SK-N-SH (cell line): ENCODE measurements around the gene SPIN1. TPM values are rescaled to one million over a fixed set of nuclear protein-coding genes. Genes with fewer than 3 reads are reported as not detected.

Experiments used
- CTCF ChIA-PET: fragments of 300-600, 350-600 bp; formaldehyde crosslinking; extraction: SDS; loops from one replicate; lab custom pipeline; 2021; lab: Yijun Ruan, JAX
- POLR2A ChIA-PET: fragments of 350-600 bp; sonication (Branson Sonifier 250); formaldehyde crosslinking; extraction: SDS; loops from one replicate; lab custom pipeline; 2020; ENCODE audit warnings: antibody characterized with exemption, inconsistent platforms; lab: Yijun Ruan, JAX
- DNase-seq: peaks from one replicate; pipeline ENCODE4 v3.0.0; 2012
- H2AFZ ChIP-seq: fragments of 200-600 bp; sonication (generic); 2 replicates; pipeline ENCODE4 v1.8.1; 2016; ENCODE audit warnings: antibody characterized with exemption, mild to moderate bottlenecking, low read depth
- H3F3A ChIP-seq: fragments of 200-600 bp; sonication (generic); replicated peaks from 2 replicates; pipeline ENCODE3; 2016; ENCODE audit warnings: antibody characterized with exemption, mild to moderate bottlenecking; ENCODE audit not compliant: insufficient read depth
- H3K27ac ChIP-seq, 2 experiments: fragments of 200-500 bp in 1 of 2; fragments of 200-600 bp in 1 of 2; sonication (Bioruptor generic) in 1 of 2; sonication (generic), shearing (Covaris generic) in 1 of 2; 2 replicates each; pipeline versions ENCODE4 v1.5.1 to v1.6.1; 2014 to 2016; ENCODE audit warnings: low read depth in 2 of 2, inconsistent platforms in 1 of 2, low read length in 1 of 2, mild to moderate bottlenecking in 1 of 2, mixed read lengths in 1 of 2
- H3K27me3 ChIP-seq: fragments of 200-600 bp; sonication (generic), shearing (Covaris generic); 2 replicates; pipeline ENCODE4 v1.6.1; 2016; ENCODE audit warnings: mixed run types; ENCODE audit not compliant: insufficient read depth
- H3K36me3 ChIP-seq, 2 experiments: fragments of 200-500 bp in 1 of 2; fragments of 200-600 bp in 1 of 2; sonication (Bioruptor generic) in 1 of 2; sonication (generic) in 1 of 2; replicated peaks in 1 of 2; 2 replicates each; pipeline versions ENCODE3 to v1.5.1; 2014 to 2016; ENCODE audit warnings: low read length in 1 of 2, mild to moderate bottlenecking in 1 of 2; ENCODE audit not compliant: insufficient read depth in 2 of 2, control insufficient read depth in 1 of 2
- H3K4me1 ChIP-seq, 2 experiments: fragments of 200-500 bp in 1 of 2; fragments of 200-600 bp in 1 of 2; sonication (Bioruptor generic) in 1 of 2; sonication (generic), shearing (Covaris generic) in 1 of 2; 2 replicates each; pipeline versions ENCODE4 v1.5.1 to v1.6.1; 2014 to 2016; ENCODE audit warnings: low read depth in 1 of 2, low read length in 1 of 2, mixed run types in 1 of 2; ENCODE audit not compliant: insufficient read depth in 2 of 2, control insufficient read depth in 1 of 2
- H3K4me2 ChIP-seq: fragments of 200-600 bp; sonication (generic), shearing (Covaris generic); 2 replicates; pipeline ENCODE4 v1.6.1; 2017; ENCODE audit warnings: mixed run types
- H3K4me3 ChIP-seq, 2 experiments: fragments of 200-500 bp in 1 of 2; fragments of 200-600 bp in 1 of 2; sonication (Bioruptor generic) in 1 of 2; sonication (generic), shearing (Covaris generic) in 1 of 2; 2 replicates each; pipeline versions ENCODE4 v1.5.1 to v1.8.1; 2014 to 2016; ENCODE audit warnings: low read depth in 2 of 2, inconsistent platforms in 1 of 2, low read length in 1 of 2, mild to moderate bottlenecking in 1 of 2, mixed read lengths in 1 of 2, moderate library complexity in 1 of 2
- H3K79me2 ChIP-seq: fragments of 200-600 bp; sonication (generic); 2 replicates; pipeline ENCODE4 v1.8.1; 2017; ENCODE audit warnings: mild to moderate bottlenecking; ENCODE audit not compliant: insufficient read depth
- H3K9ac ChIP-seq: fragments of 200-600 bp; sonication (generic); 2 replicates; pipeline ENCODE4 v1.6.1; 2017; ENCODE audit warnings: mixed run types
- H3K9me2 ChIP-seq: fragments of 200-600 bp; sonication (generic); 2 replicates; pipeline ENCODE4 v1.6.1; 2017; ENCODE audit warnings: mixed run types
- H3K9me3 ChIP-seq: fragments of 200-600 bp; sonication (generic); 2 replicates; pipeline ENCODE4 v1.6.1; 2017; ENCODE audit warnings: mixed run types, mild to moderate bottlenecking, moderate library complexity
- H4K20me1 ChIP-seq: fragments of 200-600 bp; sonication (generic); 2 replicates; pipeline ENCODE4 v1.6.1; 2017; ENCODE audit warnings: mild to moderate bottlenecking, mixed run types; ENCODE audit not compliant: insufficient read depth
- CHD2 ChIP-seq: fragments of 150-350 bp; IDR thresholded peaks from 2 replicates; pipeline ENCODE4 v1.6.1; 2018; ENCODE audit warnings: low read length; ENCODE audit not compliant: partially characterized antibody
- ELF1 ChIP-seq: IDR thresholded peaks from 2 replicates; pipeline ENCODE4 v1.4.0; 2012
- FOSL2 ChIP-seq: IDR thresholded peaks from 2 replicates; pipeline ENCODE4 v1.4.0; 2012; ENCODE audit warnings: low read depth, mild to moderate bottlenecking, moderate library complexity, borderline replicate concordance
- IRF3 ChIP-seq: fragments of 150-350 bp; IDR thresholded peaks from 2 replicates; pipeline ENCODE4 v1.6.1; 2016; ENCODE audit warnings: mild to moderate bottlenecking, low read depth, low read length
- JUND ChIP-seq: IDR thresholded peaks from 2 replicates; pipeline ENCODE4 v1.4.0; 2012
- MEF2A ChIP-seq: IDR thresholded peaks from 2 replicates; pipeline ENCODE4 v1.4.0; 2012; ENCODE audit warnings: low read depth, borderline replicate concordance
- MXI1 ChIP-seq: IDR thresholded peaks from 2 replicates; pipeline ENCODE4 v1.6.1; 2012; ENCODE audit warnings: mild to moderate bottlenecking, low read depth, low read length, improper control_type of control experiment
- NRF1 ChIP-seq: IDR thresholded peaks from 2 replicates; pipeline ENCODE4 v1.6.1; 2012; ENCODE audit warnings: low read depth, mild to moderate bottlenecking, low read length
- PBX3 ChIP-seq: IDR thresholded peaks from 2 replicates; pipeline ENCODE4; 2012
- POLR2AphosphoS5 ChIP-seq: IDR thresholded peaks from 2 replicates; pipeline ENCODE4 v1.6.1; 2012; ENCODE audit warnings: low read depth, low read length
- RAD21 ChIP-seq: IDR thresholded peaks from 2 replicates; pipeline ENCODE4 v1.6.1; 2012; ENCODE audit warnings: mild to moderate bottlenecking, low read length
- REST ChIP-seq: IDR thresholded peaks from 2 replicates; pipeline ENCODE4 v1.6.1; 2012; ENCODE audit warnings: mild to moderate bottlenecking, low read depth, low read length, moderate library complexity
- RFX5 ChIP-seq: IDR thresholded peaks from 2 replicates; pipeline ENCODE4 v1.6.1; 2012; ENCODE audit warnings: mild to moderate bottlenecking, improper control_type of control experiment, low read length
- SIN3A ChIP-seq: IDR thresholded peaks from 2 replicates; pipeline ENCODE4 v1.6.1; 2012; ENCODE audit warnings: low read depth, mild to moderate bottlenecking, low read length, moderate library complexity, borderline replicate concordance
- SMC3 ChIP-seq: IDR thresholded peaks from 2 replicates; pipeline ENCODE4 v1.6.1; 2012; ENCODE audit warnings: low read depth, low read length, improper control_type of control experiment
- TEAD4 ChIP-seq: IDR thresholded peaks from 2 replicates; pipeline ENCODE4 v1.4.0; 2012; ENCODE audit warnings: mild to moderate bottlenecking, borderline replicate concordance; ENCODE audit not compliant: insufficient read depth
- ZBTB33 ChIP-seq: IDR thresholded peaks from 2 replicates; pipeline ENCODE4 v1.4.0; 2012; ENCODE audit warnings: low read depth, borderline replicate concordance
- WGBS: methylation state at CpG from one replicate; pipeline ENCODE4 v1.1.6; 2017; ENCODE audit warnings: low lambda C conversion rate; 5-methylcytosine and 5-hydroxymethylcytosine counted together
- polyA plus RNA-seq, 3 experiments: library from polyadenylated mRNA; depleted of rRNA; stranded (reverse); fragments of >200 nt; gene quantifications; 2 replicates each; pipeline ENCODE4 v1.2.3, GENCODE V29; 2012

SPIN1 gene
- polyA plus RNA-seq, 1 of the 3 experiments (the other 2 are of a cell fraction): 35.8 TPM

GRCh38 chr9:88414298-88414697, 26.1 kb downstream of the SPIN1 start (continued):
- TF ChIP-seq ELF1 (no peak), POLR2AphosphoS5 (no peak), TEAD4 (no peak), IRF3 (no peak), NRF1 (no peak), ZBTB33 (no peak), REST (no peak), MEF2A (no peak), CHD2 (no peak), FOSL2 (no peak)
- TF ChIP-seq, all 33 proteins: peak for 0

- Histone ChIP-seq H3K9ac (no peak overlapping the region), H3K79me2 (peaks cover 98% of the 10 kb centered on the region), H3F3A (peaks cover 25% of the 10 kb centered on the region), H3K4me3 (no peak overlapping the region; a peak in 1 of 4 replicates), H2AFZ (no peak overlapping the region), H3K4me1 (no peaks in the 10 kb centered on the region), H3K9me3 (0 out of 2 replicates have a peak, but pooled peaks cover 13% of the 10 kb centered on the region), H3K27me3 (no peaks in the 10 kb centered on the region), H3K36me3 (peaks cover 12 to 57% of the 10 kb centered on the region in 2 experiments), H3K4me2 (no peak overlapping the region), H4K20me1 (peaks cover 21% of the 10 kb centered on the region; the same call in 1 of the 2 replicates), H3K9me2 (no peaks in the 10 kb centered on the region), H3K27ac (no peak overlapping the region)
- WGBS: 92% methylated on average over 4 of the region's 4 CpGs
- ChIA-PET POLR2A (no interaction called here), CTCF (interaction anchor here (1.3 kb wide), 1 partner anchor 8 kb away, joined by 3 read pairs; no protein-coding TSS in a partner anchor)
- no peak for DNase-seq
- TF ChIP-seq ZBTB33: no peak
- no peak for TF ChIP-seq MXI1
- TF ChIP-seq SMC3: no peak
- no peak for TF ChIP-seq JUND
- TF ChIP-seq SIN3A: no peak
- no peak for TF ChIP-seq REST
- no peak for TF ChIP-seq PBX3
- TF ChIP-seq RFX5: no peak
- no peak for TF ChIP-seq FOSL2
- TF ChIP-seq ELF1: no peak
- no peak for TF ChIP-seq RAD21
Observed at GRCh38 chr9:88418025-88418424, 29.8 kb downstream of the SPIN1 start.
